HG03159 (cell line): ENCODE measurements around the gene IQSEC1.

Experiments used
- ATAC-seq: cut with Tn5 transposase; IDR thresholded peaks from one replicate; pipeline ENCODE4 v1.9.1; 2021; ENCODE audit warnings: mild to moderate bottlenecking, moderate library complexity; ENCODE audit not compliant: unreplicated experiment

The IQSEC1 gene

DNA sequence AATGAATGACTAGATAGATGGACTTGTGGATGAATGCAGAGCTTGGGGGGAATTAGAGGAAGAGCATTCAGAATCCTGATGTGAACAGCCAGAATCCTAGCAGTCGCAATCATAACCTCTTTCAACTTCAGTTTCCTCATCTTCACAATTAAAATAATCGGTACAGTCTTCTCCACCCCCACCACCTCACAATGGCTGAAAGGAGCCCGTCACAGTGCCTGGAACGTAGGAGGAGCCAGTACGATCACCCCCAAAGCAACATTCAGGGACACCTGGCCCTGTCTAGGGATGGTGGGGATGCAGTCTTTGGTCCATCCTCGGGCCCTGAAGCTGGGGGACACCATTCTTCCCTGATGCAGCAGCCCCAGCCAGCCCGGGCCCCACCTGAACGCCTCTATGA, 151.5 kb downstream of the IQSEC1 start:
- no peak for ATAC-seq

DNA sequence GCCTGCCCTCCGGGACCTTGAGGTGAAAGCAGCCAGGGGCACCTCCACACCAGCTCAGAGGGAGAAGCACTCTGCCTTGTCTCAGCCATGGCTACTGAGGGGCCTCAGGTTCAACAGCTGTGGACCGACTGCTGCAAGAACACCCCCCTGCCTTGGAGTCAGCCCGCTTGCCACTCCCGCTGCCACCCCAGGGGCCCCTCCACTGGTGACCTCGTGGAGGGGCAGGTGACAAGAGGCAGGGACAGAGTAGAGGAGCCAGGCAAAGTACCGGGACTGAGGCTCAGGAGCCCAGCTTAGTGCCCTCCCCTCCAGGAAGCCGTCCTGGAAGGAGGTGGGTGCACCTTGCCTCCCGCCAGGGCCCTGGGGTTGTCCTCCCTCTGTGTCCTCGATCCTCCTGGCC, 152.3 kb downstream of the IQSEC1 start:
- no peak for ATAC-seq

DNA sequence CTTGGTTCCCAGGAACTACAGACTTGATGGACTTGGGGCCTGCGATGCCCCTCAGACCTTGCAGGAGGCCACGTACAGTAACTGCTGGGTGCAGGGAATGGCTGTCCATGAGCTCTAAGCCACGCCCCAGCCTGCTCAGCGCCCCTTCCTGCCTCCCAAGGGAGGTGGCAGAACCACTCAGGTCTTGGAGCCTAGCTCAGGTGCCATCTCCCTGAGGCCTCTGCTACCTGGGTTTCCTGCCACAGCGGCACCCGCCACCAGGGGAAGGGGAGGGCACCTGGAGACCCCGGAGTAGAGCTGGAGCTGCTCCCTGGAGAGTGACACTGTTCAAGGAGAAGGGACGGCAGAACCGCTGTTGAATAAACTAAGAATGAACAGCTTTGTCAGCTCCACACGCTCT, 154.0 kb downstream of the IQSEC1 start:
- ATAC-seq: no peak

DNA sequence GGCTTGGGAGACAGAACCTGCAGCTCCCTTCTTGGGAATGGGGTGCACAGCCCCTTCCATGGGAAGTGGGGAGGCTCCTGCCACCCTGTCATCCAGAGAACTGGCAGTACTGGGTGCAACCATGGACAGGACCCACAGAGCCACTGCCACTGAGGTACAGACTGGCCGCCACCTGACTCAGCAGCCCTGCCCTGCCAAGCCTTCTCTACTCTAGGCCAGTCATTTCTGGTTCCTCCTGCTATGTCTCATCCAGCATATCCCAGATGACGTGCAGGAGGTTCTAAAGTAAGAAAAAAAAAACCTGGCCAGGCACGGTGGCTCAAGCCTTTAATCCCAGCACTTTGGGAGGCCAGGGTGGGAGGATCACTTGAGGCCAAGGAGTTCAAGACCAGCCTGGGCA, 155.0 kb downstream of the IQSEC1 start:
- ATAC-seq: no peak

DNA sequence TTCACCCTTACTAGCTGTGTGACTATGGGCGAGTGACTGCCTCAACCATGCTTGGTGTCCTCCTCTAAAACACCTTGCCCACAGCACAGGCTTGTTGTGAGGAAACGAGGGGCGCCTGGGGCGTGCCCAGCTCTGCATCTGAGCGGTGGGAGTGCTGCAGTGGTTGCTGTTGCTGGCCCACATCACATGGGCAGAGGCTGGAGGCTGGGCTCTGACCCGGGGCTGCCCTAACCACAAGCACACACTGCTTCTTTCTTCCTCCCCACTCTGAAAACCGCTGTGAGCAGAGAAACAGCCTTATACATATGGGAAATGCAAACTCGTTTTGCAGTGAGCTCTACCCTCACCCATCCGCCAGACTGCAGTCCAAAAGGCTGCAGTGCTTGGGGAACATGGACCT, 157.1 kb downstream of the IQSEC1 start:
- ATAC-seq: no peak

DNA sequence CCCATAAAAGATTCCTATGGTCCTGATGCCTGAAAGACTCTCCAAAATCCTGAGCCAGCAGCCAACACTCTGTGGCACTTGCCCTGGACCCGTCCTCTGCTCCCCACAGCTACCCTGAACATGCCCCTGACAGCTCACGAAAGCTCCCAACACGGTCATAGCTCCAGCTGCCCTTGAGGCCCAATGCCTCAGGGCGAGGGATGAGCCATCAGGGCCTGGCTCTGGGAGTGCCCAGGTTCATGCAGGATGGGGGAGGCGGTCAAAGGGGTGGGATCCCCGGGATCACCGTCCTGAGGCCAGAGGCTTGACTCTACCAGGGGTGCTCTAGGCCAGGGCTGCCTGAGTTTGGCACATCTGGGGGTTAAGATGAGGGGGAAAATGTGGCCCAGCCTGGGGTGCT, 159.1 kb downstream of the IQSEC1 start:
- ATAC-seq: no peak

DNA sequence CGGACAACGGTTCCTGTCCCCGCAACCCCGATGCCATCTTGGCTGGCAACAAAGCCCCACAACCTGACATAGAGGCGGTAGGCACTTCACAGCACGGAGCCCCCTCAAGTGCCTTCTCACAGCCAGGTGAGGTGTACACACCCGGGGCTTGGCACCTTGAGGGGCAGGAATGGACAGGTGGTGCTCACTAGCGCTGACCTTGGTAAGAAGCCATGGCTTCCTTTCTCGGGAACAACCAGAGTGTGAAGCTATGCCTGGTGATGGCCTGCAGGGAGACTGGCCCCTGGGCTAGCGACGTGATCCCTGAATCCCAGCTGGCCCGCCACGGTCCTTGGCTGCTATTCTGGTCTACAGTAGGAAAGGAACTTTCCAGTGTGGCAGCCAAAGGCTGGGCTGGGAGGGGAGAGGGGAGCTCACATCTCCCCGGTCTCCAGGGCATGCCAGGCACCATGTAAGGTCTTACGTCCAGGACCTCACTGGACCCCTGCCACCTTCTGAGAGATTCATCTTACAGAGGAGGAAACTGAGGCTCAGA, 161.3 kb downstream of the IQSEC1 start:
- ATAC-seq: no peak

DNA sequence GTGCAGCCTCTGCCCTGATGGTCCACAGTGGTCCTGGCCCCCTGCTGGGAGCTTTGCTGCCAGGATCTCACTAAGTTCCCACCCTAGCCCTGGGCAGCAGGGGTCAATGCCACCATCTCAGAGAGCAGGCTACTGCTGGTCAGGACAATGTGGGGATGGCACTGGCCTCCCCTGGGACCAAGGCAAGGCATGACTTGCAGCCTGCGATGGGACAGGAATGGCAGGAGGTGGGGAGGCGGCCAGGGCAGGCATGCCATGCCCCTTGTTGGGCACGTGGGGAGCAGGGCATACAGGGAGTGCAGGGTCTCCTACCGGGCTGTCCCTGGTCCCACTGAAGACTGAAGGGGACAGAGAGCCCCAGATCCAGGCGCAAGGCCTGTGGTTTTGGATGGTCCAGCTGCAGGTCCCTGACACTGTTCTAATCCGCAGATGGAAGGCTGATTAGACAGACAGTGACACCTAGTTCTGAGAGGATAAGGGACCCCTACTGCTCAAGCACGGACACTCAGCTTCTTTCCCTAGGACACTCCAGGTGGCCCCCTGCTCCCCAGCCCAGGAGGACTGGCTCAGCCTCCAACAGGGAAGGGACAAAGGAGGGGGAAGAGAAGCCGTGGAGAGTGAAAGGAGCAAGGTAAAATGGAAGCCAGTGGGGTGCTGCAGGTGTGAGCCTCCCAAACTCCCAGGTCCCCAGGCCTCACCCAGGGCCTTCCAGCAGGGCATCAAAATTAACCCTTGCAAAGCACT, 162.7 kb downstream of the IQSEC1 start:
- ATAC-seq: no peak

DNA sequence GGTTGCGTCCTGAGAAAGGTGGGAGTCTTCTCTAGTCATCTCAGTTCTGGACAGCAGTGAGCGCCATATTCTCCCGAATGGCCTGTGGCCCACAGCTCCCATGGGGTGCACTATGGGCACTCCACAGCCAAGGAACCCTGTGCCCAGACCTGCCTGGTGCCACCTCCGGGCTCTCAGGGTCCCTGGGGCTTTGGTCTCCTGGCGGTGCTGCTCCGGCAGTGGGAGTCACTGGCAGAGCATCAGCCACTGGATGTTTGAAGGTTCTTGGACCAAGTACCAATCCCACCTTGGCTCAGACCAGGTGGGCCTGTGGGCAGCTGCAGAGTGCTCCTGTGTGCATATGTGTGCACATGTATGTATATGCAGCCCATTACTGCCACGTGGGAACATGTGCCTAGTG, 163.5 kb downstream of the IQSEC1 start:
- ATAC-seq: no peak

DNA sequence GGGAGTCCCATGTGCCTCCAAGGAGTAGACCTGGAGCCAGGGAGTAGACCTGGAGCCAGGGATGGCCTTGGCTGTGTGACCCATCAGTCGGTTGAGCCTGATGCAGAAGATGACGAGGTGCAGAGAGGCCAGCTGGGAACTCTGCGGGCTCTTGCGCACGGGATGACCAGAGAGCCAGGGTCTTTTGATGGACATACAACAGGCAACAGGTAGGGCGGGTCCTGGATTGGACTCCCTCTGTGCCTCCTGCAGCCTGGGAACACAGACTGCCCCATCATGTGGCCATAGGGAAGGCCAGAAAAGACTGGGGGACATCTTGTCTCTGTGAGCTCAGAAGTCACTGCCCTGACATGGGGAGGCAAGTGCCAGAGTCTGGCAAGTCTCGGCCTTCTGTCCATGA, 164.4 kb downstream of the IQSEC1 start:
- no peak for ATAC-seq

DNA sequence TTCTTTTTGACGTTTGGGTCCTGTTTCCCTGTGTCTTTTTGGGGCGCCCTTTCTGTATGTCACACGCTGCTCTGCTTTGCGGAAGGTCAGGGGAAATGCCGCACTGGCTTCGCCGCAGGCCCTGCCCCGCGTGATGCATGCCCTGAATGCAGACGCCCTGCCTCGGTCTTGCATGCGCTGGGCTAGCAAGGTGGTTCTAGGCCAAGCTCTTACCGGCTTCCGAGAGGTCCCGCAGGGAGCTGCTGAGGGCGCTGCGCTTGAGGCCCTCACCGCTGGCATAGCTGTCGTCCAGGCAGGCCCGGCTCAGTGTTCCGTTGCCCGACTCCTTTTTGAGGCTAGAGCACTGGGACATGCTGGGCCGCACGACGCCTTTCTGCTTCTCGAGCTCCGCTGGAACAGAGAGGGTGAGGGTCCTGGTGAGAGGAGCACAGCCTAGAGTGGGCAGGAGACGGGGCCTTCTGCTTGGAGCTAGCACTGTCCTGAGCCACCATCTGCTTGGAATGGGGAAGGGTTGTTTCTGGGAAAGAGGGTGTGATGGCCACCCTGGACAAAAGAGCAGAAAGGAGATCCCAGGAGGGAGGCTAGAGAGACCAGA, 165.0 kb downstream of the IQSEC1 start:
- no peak for ATAC-seq

DNA sequence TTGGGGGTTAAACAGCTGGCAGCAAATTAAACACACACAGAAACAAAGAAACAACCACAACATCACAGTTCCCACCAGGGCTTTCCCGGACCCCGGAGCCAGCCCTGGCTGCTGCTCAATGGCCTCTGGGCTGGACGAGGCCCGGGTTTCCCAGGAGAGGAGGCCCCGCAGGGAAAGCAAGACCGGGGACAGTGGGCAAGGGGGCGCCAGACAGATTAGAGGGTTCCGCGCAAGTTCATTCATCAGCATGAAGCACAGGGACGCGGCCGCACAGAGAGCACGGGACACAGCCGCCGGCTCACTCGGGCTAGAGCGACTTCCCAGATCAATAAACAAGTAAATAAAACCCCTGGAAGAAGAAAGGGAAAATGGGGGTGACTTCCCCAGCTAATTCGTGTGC, 165.5 kb downstream of the IQSEC1 start:
- ATAC-seq: no peak

DNA sequence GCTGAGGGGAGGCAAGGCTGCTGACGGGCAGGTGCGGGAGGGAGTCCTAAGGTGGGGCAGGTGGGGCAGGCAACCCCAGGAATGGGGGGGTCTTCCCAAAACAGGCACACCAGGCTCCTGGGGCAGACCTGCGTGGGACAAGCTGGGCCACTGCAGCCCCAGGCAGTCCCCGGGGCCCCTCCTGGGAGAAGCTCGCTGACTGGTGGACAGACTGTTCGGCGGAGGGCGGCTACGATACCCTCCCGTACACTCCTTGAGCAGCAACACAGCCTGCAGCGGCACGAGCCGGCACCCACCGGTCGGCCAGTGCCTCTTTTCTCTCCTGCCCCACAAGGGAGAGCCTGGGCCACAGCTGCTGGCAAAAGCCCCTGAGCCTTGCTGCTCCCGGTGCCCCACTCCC, 165.9 kb downstream of the IQSEC1 start:
- no peak for ATAC-seq

DNA sequence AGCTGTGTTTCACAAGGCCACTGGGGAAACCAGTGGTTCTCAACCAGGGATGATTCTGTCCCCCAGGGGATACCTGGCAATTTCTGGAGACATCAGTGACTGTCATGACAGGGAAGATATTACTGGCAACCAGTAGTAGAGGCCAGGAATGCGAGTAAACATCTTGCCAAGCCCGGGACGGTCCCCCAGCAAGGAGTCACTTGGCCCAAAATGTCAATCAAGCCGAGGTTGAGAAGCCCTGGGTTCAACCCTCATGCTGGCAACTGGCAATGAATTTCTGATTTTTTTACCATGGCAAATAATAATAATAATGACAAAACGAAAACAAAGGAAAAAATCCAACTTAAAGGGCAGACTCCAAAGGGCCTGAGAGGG, 166.3 kb downstream of the IQSEC1 start:
- ATAC-seq: no peak

DNA sequence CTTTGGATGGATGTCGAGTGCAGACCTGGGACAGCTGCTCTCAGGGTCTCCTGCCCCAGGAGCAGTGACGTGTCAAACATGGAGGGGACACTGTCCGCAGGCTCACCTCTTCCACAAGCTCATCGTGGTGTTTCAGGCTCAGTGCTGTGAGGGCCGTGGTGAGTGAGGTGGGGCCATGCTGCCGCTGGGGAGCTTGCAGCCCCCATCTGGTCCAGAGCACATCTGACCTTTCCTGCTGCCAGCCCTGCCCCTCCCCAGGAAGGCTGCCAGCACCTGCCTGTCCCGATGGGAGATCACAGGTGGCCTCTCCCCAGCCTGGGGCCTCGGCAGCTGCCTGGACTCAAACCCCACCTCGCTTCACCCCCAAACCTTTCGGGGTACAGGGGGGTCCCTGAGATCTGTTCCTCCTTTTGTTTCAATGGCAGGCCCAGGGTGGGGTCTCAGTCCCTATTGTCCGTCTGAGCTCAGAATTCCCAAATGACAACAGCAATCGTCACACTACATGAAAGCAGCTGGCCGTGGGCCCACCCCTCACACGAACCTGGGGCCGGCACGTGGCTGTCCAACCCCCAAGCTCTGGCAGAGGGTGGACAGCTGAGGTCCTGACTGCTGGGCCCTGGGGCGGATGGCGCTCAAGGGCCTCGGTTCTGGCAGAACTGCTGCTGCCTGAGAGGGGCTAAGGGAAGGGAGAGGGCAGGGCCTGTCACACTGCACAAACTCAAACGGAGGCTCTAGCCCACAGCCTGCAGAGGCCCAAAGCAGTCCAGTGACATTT, 166.9 kb downstream of the IQSEC1 start:
- ATAC-seq: no peak

DNA sequence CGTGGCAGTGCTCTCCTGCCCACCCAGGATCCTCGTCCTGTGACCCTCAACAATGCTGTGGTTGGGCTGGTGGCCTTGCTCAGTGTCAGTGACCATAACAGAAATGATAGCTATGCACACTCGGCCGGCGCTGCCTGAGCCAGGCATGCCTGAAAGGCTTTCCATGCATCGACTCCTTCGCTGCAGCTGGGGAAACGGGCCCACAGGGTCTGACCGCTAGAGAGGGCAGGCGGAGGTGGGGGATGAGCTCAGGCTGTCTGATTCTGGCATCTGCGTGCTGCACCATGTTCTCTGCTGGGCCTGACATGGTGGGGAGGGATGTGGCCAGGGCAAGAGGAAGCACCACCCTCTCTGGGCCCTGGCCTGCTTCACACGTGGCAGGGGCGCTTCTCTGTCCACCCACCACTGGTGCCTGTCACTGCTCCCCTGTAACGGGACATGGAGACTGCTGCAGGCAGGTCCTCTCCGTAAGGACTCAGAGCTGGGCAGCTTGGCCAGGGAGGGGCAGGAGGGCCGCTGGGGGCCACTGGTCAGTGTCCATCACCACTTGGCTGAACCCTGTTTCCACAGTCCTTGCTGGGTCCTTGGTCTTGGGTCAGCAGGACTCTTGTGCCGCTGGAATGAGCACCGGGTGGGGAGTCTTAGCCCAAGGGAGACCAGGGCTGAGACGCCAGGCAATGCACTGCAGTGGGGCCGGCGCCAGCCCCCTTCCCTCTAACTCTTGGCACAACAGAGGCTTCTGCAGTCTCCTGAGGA, 167.7 kb downstream of the IQSEC1 start:
- ATAC-seq: no peak

DNA sequence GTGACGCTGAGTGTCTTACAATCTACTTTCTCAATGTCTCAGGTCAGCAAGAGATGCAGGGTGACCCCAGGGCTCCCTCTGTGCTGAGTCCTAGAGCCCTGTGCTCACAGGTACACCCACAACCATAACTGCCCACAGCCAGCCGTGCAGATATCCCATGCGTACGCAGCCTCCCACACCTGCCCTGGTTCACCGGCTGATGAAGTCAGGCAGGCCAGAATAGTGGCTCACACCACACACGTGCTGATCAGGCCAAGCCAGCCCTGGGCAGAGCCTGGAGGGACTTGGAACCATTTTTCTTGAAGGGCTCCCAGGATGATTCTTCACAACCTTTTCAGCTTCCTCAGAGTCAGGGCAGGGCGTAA, 168.3 kb downstream of the IQSEC1 start:
- ATAC-seq: no peak

DNA sequence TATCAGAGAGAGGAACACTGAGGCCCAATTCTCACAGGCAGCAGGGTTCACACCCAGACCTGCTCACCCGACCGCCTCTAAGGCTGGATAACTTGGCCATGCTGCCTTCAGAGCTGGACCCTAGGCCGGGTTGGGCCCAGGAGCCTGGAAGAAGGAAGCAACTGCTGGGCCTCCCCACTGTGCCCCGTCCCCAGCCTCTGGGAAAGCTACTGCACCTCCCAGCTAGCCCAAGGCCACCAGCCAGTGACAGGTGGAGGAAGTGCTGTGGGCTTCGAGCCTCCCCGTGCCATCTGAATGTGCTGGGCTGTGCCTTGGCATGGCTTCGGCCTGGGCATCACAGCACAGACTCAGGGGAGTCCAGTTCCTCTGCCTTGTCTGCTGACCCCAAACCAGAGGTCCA, 169.3 kb downstream of the IQSEC1 start:
- ATAC-seq: no peak

DNA sequence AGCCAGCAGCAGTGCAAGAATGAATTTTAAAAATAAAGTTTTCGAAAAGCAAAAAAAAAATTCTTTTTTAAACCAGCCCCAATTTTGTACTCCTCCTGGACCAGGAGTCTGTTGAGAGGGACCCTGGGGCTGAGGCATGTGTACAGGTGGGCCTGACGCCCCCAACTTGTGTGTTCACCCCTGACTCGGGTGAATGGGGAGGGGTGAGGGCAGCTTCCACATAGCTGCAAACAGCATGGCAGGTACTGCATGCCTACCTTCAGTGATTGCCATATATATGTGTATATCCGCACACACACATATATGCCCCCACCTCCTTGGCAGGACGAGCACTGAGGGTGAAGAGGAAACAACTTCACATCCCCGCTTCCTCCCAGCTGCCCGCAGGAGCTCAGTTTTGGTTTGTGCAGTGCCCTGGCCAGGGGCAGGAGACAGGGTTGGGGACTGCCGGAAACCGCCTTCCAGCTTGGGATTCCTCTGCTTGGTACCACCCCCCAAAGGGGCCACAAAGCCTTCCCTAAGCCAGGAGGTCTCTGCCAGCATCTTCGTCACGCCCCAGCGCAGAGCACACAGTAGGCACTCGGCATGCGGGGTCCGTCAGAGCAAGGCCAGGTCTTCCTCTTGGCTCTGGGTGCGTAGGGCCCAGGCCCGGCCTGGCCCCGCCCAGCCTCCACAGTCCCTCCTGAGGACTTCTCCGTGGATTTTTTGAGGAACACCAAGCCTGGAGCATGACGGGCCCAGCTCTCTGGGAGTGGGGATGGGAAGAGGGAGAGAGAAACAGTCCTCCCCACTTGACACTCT, 170.0 kb downstream of the IQSEC1 start:
- no peak for ATAC-seq

DNA sequence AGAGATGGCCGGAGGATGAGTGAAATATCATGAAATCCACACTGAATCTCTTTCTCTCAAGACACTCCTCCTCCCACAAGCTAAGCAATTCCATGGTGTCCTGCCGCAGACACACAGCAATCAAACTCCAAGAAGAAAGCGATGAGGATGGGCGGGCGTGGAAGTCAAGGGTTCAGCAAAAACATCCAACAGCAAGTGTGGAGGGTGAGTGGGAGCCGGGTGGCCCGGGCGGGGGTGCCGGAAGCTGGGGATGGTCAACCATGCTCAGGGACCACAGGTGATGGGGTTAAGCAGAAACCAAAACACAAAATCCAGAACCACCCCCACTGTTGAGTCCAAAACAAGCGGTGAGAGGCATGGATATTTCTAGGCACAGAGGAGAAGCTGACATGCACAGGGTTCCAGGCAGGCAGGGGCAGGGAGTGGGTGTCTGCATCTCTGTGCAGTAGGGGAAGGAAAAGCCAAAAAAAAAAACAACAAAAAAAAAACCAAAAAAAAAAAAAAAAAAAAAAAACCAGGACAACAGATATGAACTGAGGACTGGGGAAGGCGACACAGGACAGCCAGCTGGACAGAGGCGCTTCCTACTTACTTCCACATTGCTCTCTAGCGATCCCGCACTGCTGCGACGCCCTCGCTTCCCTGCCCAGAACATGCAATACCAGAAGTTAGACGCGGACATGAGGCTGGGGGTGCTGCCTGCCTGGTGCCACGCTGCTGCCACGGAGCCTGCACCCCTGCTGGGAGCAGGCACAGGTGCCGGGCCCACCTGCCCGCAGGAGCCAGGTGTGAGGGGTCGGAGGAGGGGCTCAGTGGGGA, 170.8 kb downstream of the IQSEC1 start:
- ATAC-seq: no peak
